Liver (tissue), 3 donors: ENCODE measurements around the gene TBC1D4.

Source experiments
- EGR1 ChIP-seq, 2 donors: IDR thresholded peaks; 2 replicates each; pipeline ENCODE4 v1.6.1; 2016 to 2018; ENCODE audit warnings: antibody characterized with exemption in 2 of 2, low read depth in 2 of 2
- FOXA1 ChIP-seq: IDR thresholded peaks from 2 replicates; pipeline ENCODE4 v1.6.1; 2016; ENCODE audit warnings: antibody characterized with exemption
- GABPA ChIP-seq, 2 donors: IDR thresholded peaks in 1 of 2; conservative IDR thresholded peaks in 1 of 2; 2 replicates each; pipeline ENCODE4 v1.6.1; 2016; ENCODE audit warnings: antibody characterized with exemption in 2 of 2, mild to moderate bottlenecking in 1 of 2, moderate library complexity in 1 of 2
- HNF4A ChIP-seq, 2 donors: conservative IDR thresholded peaks; 2 replicates each; pipeline ENCODE4 v1.6.1; 2016; ENCODE audit warnings: antibody characterized with exemption in 2 of 2, mild to moderate bottlenecking in 2 of 2
- JUND ChIP-seq, 2 donors: IDR thresholded peaks; 2 replicates each; pipeline ENCODE4 v1.6.1; 2016; ENCODE audit warnings: antibody characterized with exemption in 2 of 2
- YY1 ChIP-seq: IDR thresholded peaks from 2 replicates; pipeline ENCODE4 v1.6.1; 2016; ENCODE audit warnings: antibody characterized with exemption, mild to moderate bottlenecking
- TF ChIP-seq, protein P1 (sequence below): fragments of 150-350 bp; IDR thresholded peaks from 2 replicates; pipeline ENCODE4 v1.5.1; 2017; ENCODE audit warnings: improper control_type of control experiment, low read depth, low read length; ENCODE audit not compliant: missing input control
- TF ChIP-seq, protein P2 (sequence below): IDR thresholded peaks from 2 replicates; pipeline ENCODE4 v1.6.1; 2016; ENCODE audit warnings: antibody characterized with exemption
- TF ChIP-seq, protein P3 (sequence below): IDR thresholded peaks from 2 replicates; pipeline ENCODE4 v1.6.1; 2016; ENCODE audit warnings: antibody characterized with exemption, mild to moderate bottlenecking
- TF ChIP-seq, protein P4 (sequence below): IDR thresholded peaks from 2 replicates; pipeline ENCODE4 v1.6.1; 2016; ENCODE audit warnings: antibody characterized with exemption
- donor health status: healthy.
- donor health status: healthy.

DNA sequence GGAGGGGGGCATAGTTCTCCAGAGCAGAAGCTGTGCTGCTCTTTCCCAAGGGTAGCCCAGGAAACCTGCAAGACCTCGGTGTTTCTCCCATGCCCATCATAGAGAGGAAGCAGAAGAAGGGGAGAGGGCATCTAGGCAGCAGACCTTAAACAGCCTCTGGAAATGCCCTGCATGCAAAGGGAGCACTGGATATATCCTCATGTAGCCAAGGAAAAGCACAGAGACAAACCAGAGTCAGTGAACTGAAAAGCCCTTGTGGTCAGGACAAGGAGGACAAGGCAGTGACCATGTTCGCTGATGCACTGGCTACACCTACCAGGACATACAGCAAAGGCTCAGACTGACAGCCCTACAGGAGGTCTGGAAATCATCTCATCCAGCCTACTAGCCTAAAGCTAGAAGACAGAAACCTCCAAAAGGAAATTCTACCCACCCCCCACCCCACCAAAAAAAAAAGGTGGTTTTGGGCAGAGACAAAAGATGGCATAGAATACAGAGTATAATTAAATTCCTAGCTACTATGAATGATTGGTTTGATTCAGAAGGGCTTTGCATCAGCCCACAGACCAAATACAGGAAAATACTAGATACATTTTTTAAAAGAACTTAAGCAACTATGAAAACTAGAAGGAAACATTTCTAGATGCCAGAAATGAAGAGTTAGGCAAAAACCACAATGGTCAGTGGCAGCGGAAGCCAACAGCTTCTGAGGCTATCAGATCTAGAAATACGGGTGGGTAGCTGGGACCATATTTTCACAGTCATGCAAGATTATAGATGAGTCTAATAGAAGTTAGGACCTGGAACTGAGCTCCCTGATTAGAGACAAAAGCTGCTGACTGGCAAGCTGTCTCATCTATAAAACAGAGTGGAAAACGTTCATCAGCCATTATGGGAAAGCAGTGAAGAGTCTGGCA is 4.4 kb upstream of the TBC1D4 start:
- TF ChIP-seq, protein P1, sequence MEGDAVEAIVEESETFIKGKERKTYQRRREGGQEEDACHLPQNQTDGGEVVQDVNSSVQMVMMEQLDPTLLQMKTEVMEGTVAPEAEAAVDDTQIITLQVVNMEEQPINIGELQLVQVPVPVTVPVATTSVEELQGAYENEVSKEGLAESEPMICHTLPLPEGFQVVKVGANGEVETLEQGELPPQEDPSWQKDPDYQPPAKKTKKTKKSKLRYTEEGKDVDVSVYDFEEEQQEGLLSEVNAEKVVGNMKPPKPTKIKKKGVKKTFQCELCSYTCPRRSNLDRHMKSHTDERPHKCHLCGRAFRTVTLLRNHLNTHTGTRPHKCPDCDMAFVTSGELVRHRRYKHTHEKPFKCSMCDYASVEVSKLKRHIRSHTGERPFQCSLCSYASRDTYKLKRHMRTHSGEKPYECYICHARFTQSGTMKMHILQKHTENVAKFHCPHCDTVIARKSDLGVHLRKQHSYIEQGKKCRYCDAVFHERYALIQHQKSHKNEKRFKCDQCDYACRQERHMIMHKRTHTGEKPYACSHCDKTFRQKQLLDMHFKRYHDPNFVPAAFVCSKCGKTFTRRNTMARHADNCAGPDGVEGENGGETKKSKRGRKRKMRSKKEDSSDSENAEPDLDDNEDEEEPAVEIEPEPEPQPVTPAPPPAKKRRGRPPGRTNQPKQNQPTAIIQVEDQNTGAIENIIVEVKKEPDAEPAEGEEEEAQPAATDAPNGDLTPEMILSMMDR = no peak
- TF ChIP-seq, protein P2, sequence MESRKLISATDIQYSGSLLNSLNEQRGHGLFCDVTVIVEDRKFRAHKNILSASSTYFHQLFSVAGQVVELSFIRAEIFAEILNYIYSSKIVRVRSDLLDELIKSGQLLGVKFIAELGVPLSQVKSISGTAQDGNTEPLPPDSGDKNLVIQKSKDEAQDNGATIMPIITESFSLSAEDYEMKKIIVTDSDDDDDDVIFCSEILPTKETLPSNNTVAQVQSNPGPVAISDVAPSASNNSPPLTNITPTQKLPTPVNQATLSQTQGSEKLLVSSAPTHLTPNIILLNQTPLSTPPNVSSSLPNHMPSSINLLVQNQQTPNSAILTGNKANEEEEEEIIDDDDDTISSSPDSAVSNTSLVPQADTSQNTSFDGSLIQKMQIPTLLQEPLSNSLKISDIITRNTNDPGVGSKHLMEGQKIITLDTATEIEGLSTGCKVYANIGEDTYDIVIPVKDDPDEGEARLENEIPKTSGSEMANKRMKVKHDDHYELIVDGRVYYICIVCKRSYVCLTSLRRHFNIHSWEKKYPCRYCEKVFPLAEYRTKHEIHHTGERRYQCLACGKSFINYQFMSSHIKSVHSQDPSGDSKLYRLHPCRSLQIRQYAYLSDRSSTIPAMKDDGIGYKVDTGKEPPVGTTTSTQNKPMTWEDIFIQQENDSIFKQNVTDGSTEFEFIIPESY = no peak
- TF ChIP-seq, protein P3, sequence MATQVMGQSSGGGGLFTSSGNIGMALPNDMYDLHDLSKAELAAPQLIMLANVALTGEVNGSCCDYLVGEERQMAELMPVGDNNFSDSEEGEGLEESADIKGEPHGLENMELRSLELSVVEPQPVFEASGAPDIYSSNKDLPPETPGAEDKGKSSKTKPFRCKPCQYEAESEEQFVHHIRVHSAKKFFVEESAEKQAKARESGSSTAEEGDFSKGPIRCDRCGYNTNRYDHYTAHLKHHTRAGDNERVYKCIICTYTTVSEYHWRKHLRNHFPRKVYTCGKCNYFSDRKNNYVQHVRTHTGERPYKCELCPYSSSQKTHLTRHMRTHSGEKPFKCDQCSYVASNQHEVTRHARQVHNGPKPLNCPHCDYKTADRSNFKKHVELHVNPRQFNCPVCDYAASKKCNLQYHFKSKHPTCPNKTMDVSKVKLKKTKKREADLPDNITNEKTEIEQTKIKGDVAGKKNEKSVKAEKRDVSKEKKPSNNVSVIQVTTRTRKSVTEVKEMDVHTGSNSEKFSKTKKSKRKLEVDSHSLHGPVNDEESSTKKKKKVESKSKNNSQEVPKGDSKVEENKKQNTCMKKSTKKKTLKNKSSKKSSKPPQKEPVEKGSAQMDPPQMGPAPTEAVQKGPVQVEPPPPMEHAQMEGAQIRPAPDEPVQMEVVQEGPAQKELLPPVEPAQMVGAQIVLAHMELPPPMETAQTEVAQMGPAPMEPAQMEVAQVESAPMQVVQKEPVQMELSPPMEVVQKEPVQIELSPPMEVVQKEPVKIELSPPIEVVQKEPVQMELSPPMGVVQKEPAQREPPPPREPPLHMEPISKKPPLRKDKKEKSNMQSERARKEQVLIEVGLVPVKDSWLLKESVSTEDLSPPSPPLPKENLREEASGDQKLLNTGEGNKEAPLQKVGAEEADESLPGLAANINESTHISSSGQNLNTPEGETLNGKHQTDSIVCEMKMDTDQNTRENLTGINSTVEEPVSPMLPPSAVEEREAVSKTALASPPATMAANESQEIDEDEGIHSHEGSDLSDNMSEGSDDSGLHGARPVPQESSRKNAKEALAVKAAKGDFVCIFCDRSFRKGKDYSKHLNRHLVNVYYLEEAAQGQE = no peak
- TF ChIP-seq YY1 (no peak), JUND (IDR thresholded peaks at IDR 0.05) (no peak), HNF4A (conservative IDR thresholded peaks at IDR 0.05) (no peak), FOXA1 (no peak), GABPA (IDR thresholded peaks at IDR 0.05 in 1 of 2, conservative IDR thresholded peaks at IDR 0.05 in 1 of 2) (no peak), EGR1 (IDR thresholded peaks at IDR 0.05; ENCODE audit: low read depth in 2 of 2) (no peak)
- TF ChIP-seq, protein P4, sequence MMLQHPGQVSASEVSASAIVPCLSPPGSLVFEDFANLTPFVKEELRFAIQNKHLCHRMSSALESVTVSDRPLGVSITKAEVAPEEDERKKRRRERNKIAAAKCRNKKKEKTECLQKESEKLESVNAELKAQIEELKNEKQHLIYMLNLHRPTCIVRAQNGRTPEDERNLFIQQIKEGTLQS = no peak
